K562 (cell line): ENCODE data around the gene OPCML. TPM values are rescaled to one million over a fixed set of nuclear protein-coding genes. Genes with fewer than 3 reads are reported as not detected.

Experiments used
- ATAC-seq: fragments of 200-7000 bp; cut with Tn5 transposase; 3 replicates; pipeline ENCODE4 v1.9.1; 2020; ENCODE audit warnings: moderate library complexity
- BruUV-seq: library from RNA; stranded (reverse); fragments of 400-500 nt; replicated peaks from 2 replicates; lab custom pipeline; 2021; lab: Mats Ljungman, UMichigan
- CTCF ChIA-PET: fragments of 300-600 bp; formaldehyde crosslinking; extraction: SDS; loops from one replicate; lab custom pipeline; 2021; ENCODE audit warnings: low intra/inter-chr PET ratio; lab: Yijun Ruan, JAX
- POLR2A ChIA-PET: fragments of 300-600, 350-650 bp; sonication (Branson Sonifier 250); formaldehyde crosslinking; extraction: SDS; loops from one replicate; lab custom pipeline; 2021; ENCODE audit warnings: antibody characterized with exemption, inconsistent platforms; lab: Yijun Ruan, JAX
- DNase-seq, 4 experiments: peaks; one replicate each; pipeline versions ENCODE4 v3.0.0 to v3.0.0-alpha.2; 2011 to 2018; ENCODE audit warnings: low spot score in 3 of 4, mixed read lengths in 3 of 4; ENCODE audit errors: extremely low read depth in 1 of 4
- FAIRE-seq: peaks from 2 replicates; lab custom pipeline; 2011; peaks lifted over from hg19 to GRCh38; lab: Jason Lieb, UNC
- H2AFZ ChIP-seq: 2 replicates; pipeline ENCODE4 v1.6.0; 2011; ENCODE audit warnings: low read depth, low read length, control low read depth, inconsistent platforms
- H3K27ac ChIP-seq: fragments of 200-600 bp; 3 replicates; pipeline ENCODE4 v1.8.0; 2011; ENCODE audit warnings: low read depth, mild to moderate bottlenecking, control low read depth, inconsistent platforms, low read length, moderate library complexity, mixed read lengths; ENCODE audit errors: extremely low read depth
- H3K27me3 ChIP-seq, 2 experiments: fragments of 300-600 bp in 1 of 2; 2 replicates in 1 of 2; 3 replicates in 1 of 2; pipeline versions ENCODE4 v1.6.0 to v1.8.0; 2011; ENCODE audit warnings: inconsistent platforms in 2 of 2, low read length in 2 of 2, mild to moderate bottlenecking in 1 of 2, mixed read lengths in 1 of 2, moderate library complexity in 1 of 2; ENCODE audit not compliant: control insufficient read depth in 2 of 2, insufficient read depth in 2 of 2
- H3K36me3 ChIP-seq: fragments of 300-600 bp; 3 replicates; pipeline ENCODE4 v1.8.0; 2011; ENCODE audit warnings: mild to moderate bottlenecking, low read length, inconsistent platforms; ENCODE audit not compliant: control insufficient read depth, insufficient read depth
- H3K4me1 ChIP-seq, 2 experiments: fragments of 200-600 bp in 1 of 2; replicated peaks in 1 of 2; 2 replicates in 1 of 2; 3 replicates in 1 of 2; pipeline versions ENCODE4 v1.5.1 to v1.8.0; 2011; ENCODE audit warnings: inconsistent platforms in 2 of 2, low read length in 2 of 2, mild to moderate bottlenecking in 1 of 2, mixed read lengths in 1 of 2, moderate library complexity in 1 of 2; ENCODE audit not compliant: control insufficient read depth in 2 of 2, insufficient read depth in 2 of 2
- H3K4me2 ChIP-seq: 2 replicates; pipeline ENCODE4 v1.6.1; 2011; ENCODE audit warnings: low read length, control low read depth, inconsistent platforms, mixed read lengths; ENCODE audit not compliant: insufficient read depth
- H3K4me3 ChIP-seq: fragments of 200-600 bp; sonication (generic), shearing (Covaris generic); 2 replicates; pipeline ENCODE4 v1.5.1; 2016; ENCODE audit warnings: control low read depth, inconsistent platforms
- H3K79me2 ChIP-seq: fragments of 200-600 bp; 3 replicates; pipeline ENCODE4 v1.8.0; 2011; ENCODE audit warnings: low read length, inconsistent platforms; ENCODE audit not compliant: control insufficient read depth, insufficient read depth
- H3K9ac ChIP-seq, 2 experiments: 2 replicates each; pipeline versions ENCODE4 v1.6.0 to v1.6.1; 2011; ENCODE audit warnings: low read depth in 2 of 2, low read length in 2 of 2, control low read depth in 1 of 2, inconsistent platforms in 1 of 2, mild to moderate bottlenecking in 1 of 2, mixed read lengths in 1 of 2; ENCODE audit not compliant: insufficient read depth in 1 of 2
- H3K9me1 ChIP-seq: one replicate; pipeline ENCODE4 v1.6.0; 2011; ENCODE audit warnings: inconsistent platforms, mild to moderate bottlenecking, low read length, moderate library complexity; ENCODE audit not compliant: control insufficient read depth, insufficient read depth
- H3K9me3 ChIP-seq: replicated peaks from 2 replicates; pipeline ENCODE4 v1.5.1; 2011; ENCODE audit warnings: low read depth, low read length, inconsistent platforms; ENCODE audit not compliant: control insufficient read depth, insufficient read depth
- H4K20me1 ChIP-seq: replicated peaks from 2 replicates; pipeline ENCODE4 v1.6.1; 2011; ENCODE audit warnings: low read length, inconsistent platforms, mixed read lengths; ENCODE audit not compliant: control insufficient read depth, insufficient read depth
- BACH1 ChIP-seq: fragments of 200-800 bp; sonication (Bioruptor generic); IDR thresholded peaks from 2 replicates; pipeline ENCODE4 v1.6.1; 2016; ENCODE audit warnings: missing genetic modification characterization, missing compliant biosample characterization
- CBX3 ChIP-seq, 2 experiments: IDR thresholded peaks; 1 replicate in 1 of 2; 2 replicates in 1 of 2; pipeline ENCODE4 v1.6.1; 2012; ENCODE audit warnings: inconsistent platforms in 2 of 2, low read length in 2 of 2, borderline replicate concordance in 1 of 2, control low read depth in 1 of 2
- COPS2 ChIP-seq: fragments of 450-650 bp; conservative IDR thresholded peaks from 2 replicates; pipeline ENCODE4 v1.6.1; 2016; ENCODE audit warnings: mild to moderate bottlenecking, moderate library complexity
- NFATC3 ChIP-seq: fragments of 450-650 bp; IDR thresholded peaks from 2 replicates; pipeline ENCODE4 v1.6.1; 2017; ENCODE audit warnings: mild to moderate bottlenecking
- PRDM10 ChIP-seq: fragments of 450-650 bp; IDR thresholded peaks from 2 replicates; pipeline ENCODE4 v1.6.1; 2018; ENCODE audit not compliant: partially characterized antibody
- RERE ChIP-seq: sonication (generic); formaldehyde crosslinking; IDR thresholded peaks from 2 replicates; pipeline ENCODE4 v1.8.0; 2023; ENCODE audit warnings: missing genetic modification reagents, mild to moderate bottlenecking, borderline replicate concordance
- RFX7 ChIP-seq: fragments of 250-450 bp; sonication (Bioruptor Pico); IDR thresholded peaks from 2 replicates; pipeline ENCODE4 v1.5.1; 2021; ENCODE audit warnings: mild to moderate bottlenecking
- THRB ChIP-seq: fragments of 450-650 bp; formaldehyde crosslinking; conservative IDR thresholded peaks from 2 replicates; pipeline ENCODE4 v1.4.0; 2022; ENCODE audit warnings: mild to moderate bottlenecking, missing genetic modification characterization
- XRCC3 ChIP-seq: fragments of 450-650 bp; IDR thresholded peaks from 2 replicates; pipeline ENCODE4 v1.6.1; 2017; ENCODE audit warnings: mild to moderate bottlenecking, moderate library complexity
- ZBTB43 ChIP-seq: sonication (generic); formaldehyde crosslinking; IDR thresholded peaks from 2 replicates; pipeline ENCODE4 v1.8.0; 2023; ENCODE audit warnings: mild to moderate bottlenecking, missing genetic modification reagents
- WGBS: fragments of 100-300 bp; shearing (Covaris generic); methylation state at CpG from one replicate; pipeline ENCODE4 v1.1.6; 2016; ENCODE audit warnings: low coverage, mixed read lengths; ENCODE audit not compliant: insufficient coverage; ENCODE audit errors: missing lambda C conversion rate; 5-methylcytosine and 5-hydroxymethylcytosine counted together
- in situ Hi-C: fragments of 300-500 bp; cut with MboI; formaldehyde crosslinking; loops from 4 replicates; pipeline ENCODE4 v1.15.0; 2018; ENCODE audit warnings: inconsistent platforms, mixed read lengths
- intact Hi-C: fragments of 100-400 bp; cut with micrococcal nuclease; formaldehyde crosslinking; loops from 2 replicates; pipeline ENCODE4 v1.14.2; 2022
- polyA plus RNA-seq, 8 experiments: library from polyadenylated mRNA; depleted of rRNA in 4 of 8; stranded (reverse) in 5 of 8; unstranded in 3 of 8; fragments of >200 nt; fragmentation: Nextera tagmentation in 2 of 8; fragmentation: Illumina TruSeq in 1 of 8; extraction: Ambion mirVana in 2 of 8; extraction: Trizol in 1 of 8; gene quantifications; 2 replicates each; pipeline versions ENCODE4 v1.2.1 to v1.2.3, GENCODE V29; 2011 to 2014; ENCODE audit warnings: inconsistent platforms in 1 of 8, missing spikeins in 1 of 8
- total RNA-seq, 7 experiments: library from RNA; depleted of rRNA in 6 of 7; stranded (reverse); fragments of >200 nt in 6 of 7; fragmentation: Illumina TruSeq in 2 of 7; extraction: Trizol in 2 of 7; gene quantifications; 2 replicates each; pipeline versions ENCODE4 v1.2.1 to v1.2.3, GENCODE V29; 2011 to 2021; ENCODE audit warnings: low replicate concordance in 1 of 7

OPCML gene
- total and polyA plus RNA-seq, 9 of the 15 experiments (the other 6 are each of a cell fraction or from before 2014, with no cell fraction given) = not detected

GRCh38 chr11:132421555-132421954, 1110.7 kb downstream of the OPCML start (continued):
- TF ChIP-seq THRB (CRISPR knock-in tag) (no peak), RFX7 (CRISPR knock-in tag) (no peak), COPS2 (no peak), ZBTB43 (CRISPR knock-in tag) (no peak), CBX3 (IDR thresholded peaks at IDR 0.05; ENCODE audit: borderline replicate concordance in 1 of 2, low read length in 2 of 2) (no peak), NFATC3 (no peak)

- no peak for DNase-seq
- H2AFZ ChIP-seq = no peak overlapping the region
- intact Hi-C loops = no loop called here
- no peak overlapping the region for H3K4me3 ChIP-seq
- H3K4me2 ChIP-seq = no peak overlapping the region
- no peaks in the 10 kb centered on the region for H3K9me1 ChIP-seq
- H4K20me1 ChIP-seq = no peaks in the 10 kb centered on the region
- 0% methylated on average over 6 of the region's 6 CpGs for WGBS
- no TSS peak for BruUV-seq
- no peak for ATAC-seq
- no peaks in the 10 kb centered on the region for H3K4me1 ChIP-seq
- no peaks in the 10 kb centered on the region for H3K9me3 ChIP-seq
- FAIRE-seq = no peak
- in situ Hi-C loops = no loop called here
- ChIA-PET POLR2A (no interaction called here), CTCF (no interaction called here)
- H3K9ac ChIP-seq = no peak overlapping the region
- no peaks in the 10 kb centered on the region for H3K27me3 ChIP-seq
- H3K36me3 ChIP-seq = no peaks in the 10 kb centered on the region
- no peak overlapping the region for H3K27ac ChIP-seq
- H3K79me2 ChIP-seq = no peaks in the 10 kb centered on the region
- TF ChIP-seq RERE (CRISPR knock-in tag) (no peak), XRCC3 (no peak), PRDM10 (no peak), BACH1 (no peak)
These were observed 1117.8 kb downstream of the OPCML start for GRCh38 chr11:132414451-132414850.
